Loucy (cell line): ENCODE measurements around the gene BST1.

ENCODE experiments used
- CTCF ChIP-seq: fragments of 200-600 bp; sonication (generic); conservative IDR thresholded peaks from 2 replicates; pipeline ENCODE4 v1.5.1; 2014; ENCODE audit warnings: mild to moderate bottlenecking, antibody characterized with exemption, low read length
- EZH2phosphoT487 ChIP-seq: fragments of 200-600 bp; IDR thresholded peaks from 2 replicates; pipeline ENCODE4 v1.6.1; 2018; ENCODE audit warnings: antibody characterized with exemption, mild to moderate bottlenecking, moderate library complexity, borderline replicate concordance

DNA sequence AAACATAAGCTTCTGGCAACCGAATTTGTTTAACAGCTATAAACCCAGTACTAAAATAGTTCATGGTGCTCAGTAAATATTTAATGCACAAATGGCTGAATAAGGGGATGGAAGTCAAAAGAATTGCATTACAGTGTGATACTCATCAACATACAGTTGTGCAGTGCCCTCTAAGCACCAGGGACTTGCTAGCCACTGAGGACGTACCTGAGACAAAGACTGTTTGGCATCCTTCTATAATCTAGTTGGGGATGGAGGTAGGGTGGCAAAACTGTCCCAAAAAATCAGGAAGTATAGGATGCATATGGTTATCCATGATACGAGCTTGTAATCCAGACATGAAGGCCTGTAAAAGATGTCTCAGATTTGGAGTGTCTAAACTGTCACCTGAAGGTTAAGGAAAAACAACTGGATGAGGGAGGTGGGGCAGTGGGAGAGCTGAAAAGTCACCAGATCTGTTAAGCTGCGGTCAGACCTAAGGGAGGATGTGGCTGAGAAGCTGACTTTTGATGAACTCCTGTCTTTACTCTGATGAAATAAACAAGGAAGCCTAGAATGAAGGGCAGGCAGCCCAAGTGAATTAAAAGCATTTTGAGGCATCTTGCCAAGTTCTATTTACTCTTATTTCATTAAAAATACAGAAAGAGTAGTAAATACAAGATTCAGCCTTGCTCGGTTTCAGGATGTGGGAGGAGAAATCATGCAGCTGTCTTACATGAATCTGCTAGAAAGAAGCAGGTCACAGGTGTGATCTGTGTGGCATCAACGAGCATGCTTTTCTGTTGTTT lies 63.2 kb downstream of the BST1 start:
- TF ChIP-seq EZH2phosphoT487 (no peak), CTCF (no peak)
